ENCODE measurements around the gene CPS1.

GRCh38 chr2:210523650-210524289 is 32.6 kb upstream of the CPS1 start:
- TF ChIP-seq CTCF (IDR thresholded peaks at IDR 0.05) (no peak), SP1 (CRISPR knock-in tag; conservative IDR thresholded peaks at IDR 0.05) (no peak), FOXJ3 (CRISPR knock-in tag; IDR thresholded peaks at IDR 0.05; ENCODE audit: borderline replicate concordance) (no peak), FOXP1 (CRISPR knock-in tag; IDR thresholded peaks at IDR 0.05; ENCODE audit: borderline replicate concordance) (no peak), CREM (CRISPR knock-in tag; IDR thresholded peaks at IDR 0.05) (no peak), MAX (CRISPR knock-in tag; IDR thresholded peaks at IDR 0.05) (no peak), ZNF416 (CRISPR knock-in tag; IDR thresholded peaks at IDR 0.05) (no peak), NFE2L1 (CRISPR knock-in tag; IDR thresholded peaks at IDR 0.05) (no peak), AFF4 (CRISPR knock-in tag; IDR thresholded peaks at IDR 0.05; ENCODE audit: borderline replicate concordance) (no peak), IRF1 (CRISPR knock-in tag; IDR thresholded peaks at IDR 0.05) (no peak), ZNF671 (CRISPR knock-in tag; IDR thresholded peaks at IDR 0.05) (no peak), ATF1 (CRISPR knock-in tag; IDR thresholded peaks at IDR 0.05) (no peak)
